Esophagus muscularis mucosa (tissue), 4 donors: ENCODE results near the gene INTS4. TPM values are rescaled to one million over a fixed set of nuclear protein-coding genes. Genes with fewer than 3 reads are reported as not detected.
A peak's percentile ranks its signal among the peaks of the same experiment; 100 is the strongest.
"Not testable (repeated sequence)": the region's sequence is repeated elsewhere in the genome, so short reads cannot be mapped to it uniquely, and the experiment has no call there.

Experiments used
- DNase-seq: peaks from one replicate; pipeline ENCODE4 v3.0.0-alpha.2; 2017; ENCODE audit errors: extremely low spot score
- H3K27ac ChIP-seq, 4 donors: fragments of 200-600 bp; sonication (generic); replicated peaks in 1 of 4; 1 replicate in 3 of 4; 2 replicates in 1 of 4; pipeline ENCODE4 v1.5.1; 2016 to 2019; ENCODE audit warnings: mild to moderate bottlenecking in 1 of 4
- H3K27me3 ChIP-seq, 4 donors: fragments of 200-600 bp; sonication (generic); one replicate each; pipeline versions ENCODE4 v1.5.1 to v1.6.0; 2016 to 2019
- H3K36me3 ChIP-seq, 4 donors: fragments of 200-600 bp; sonication (generic); one replicate each; pipeline ENCODE4 v1.5.1; 2016 to 2019
- H3K4me1 ChIP-seq, 4 donors: fragments of 200-600 bp; sonication (generic); one replicate each; pipeline ENCODE4 v1.5.1; 2016 to 2019
- H3K4me3 ChIP-seq, 4 donors: fragments of 200-600 bp; sonication (generic); 1 replicate in 2 of 4; 2 replicates in 2 of 4; pipeline ENCODE4 v1.5.1; 2016 to 2019; ENCODE audit warnings: mild to moderate bottlenecking in 4 of 4, moderate library complexity in 1 of 4
- H3K9me3 ChIP-seq, 4 donors: fragments of 200-600 bp; sonication (generic); 1 replicate in 3 of 4; 2 replicates in 1 of 4; pipeline ENCODE4 v1.5.1; 2016 to 2019
- CTCF ChIP-seq, 3 experiments: fragments of 200-600 bp in 2 of 3; fragments of 450-650 bp in 1 of 3; sonication (generic) in 2 of 3; IDR thresholded peaks; one replicate each; pipeline ENCODE4 v1.5.1; 2017 to 2019; ENCODE audit warnings: antibody characterized with exemption in 3 of 3, mild to moderate bottlenecking in 2 of 3, moderate library complexity in 1 of 3
- EP300 ChIP-seq: sonication (generic); formaldehyde crosslinking; IDR thresholded peaks from one replicate; pipeline ENCODE4 v1.6.1; 2017; ENCODE audit warnings: antibody characterized with exemption
- POLR2A ChIP-seq: fragments of 450-650 bp; IDR thresholded peaks from one replicate; pipeline ENCODE4 v1.6.1; 2017; ENCODE audit warnings: antibody characterized with exemption, moderate library complexity, mild to moderate bottlenecking, low read depth
- POLR2AphosphoS5 ChIP-seq, 2 donors: sonication (generic); formaldehyde crosslinking; IDR thresholded peaks; one replicate each; pipeline ENCODE4 v1.6.1; 2017; ENCODE audit warnings: antibody characterized with exemption in 2 of 2
- WGBS: methylation state at CpG from one replicate; pipeline ENCODE4 v1.1.5; 2018; 5-methylcytosine and 5-hydroxymethylcytosine counted together
- intact Hi-C: fragments of 100-400 bp; cut with DNase I; formaldehyde crosslinking; loops from one replicate; pipeline ENCODE4 v1.15.1; 2023
- total RNA-seq, 4 donors: library from RNA; depleted of rRNA; stranded (reverse); fragments of >200 nt; gene quantifications; one replicate each; pipeline versions ENCODE4 v1.1.0 to v1.2.1, GENCODE V29; 2016

INTS4 gene
- total RNA-seq, 4 donors from 2014 or later, result 13.3 to 34.1 (median 15.2) TPM

- Histone ChIP-seq H3K27ac (no peak overlapping the region), H3K36me3 (no peaks in the 10 kb centered on the region), H3K9me3 (no peaks in the 10 kb centered on the region), H3K4me3 (no peak overlapping the region), H3K27me3 (no peaks in the 10 kb centered on the region), H3K4me1 (peaks cover 3 to 7% (median 6%) of the 10 kb centered on the region in 4 donors)
- intact Hi-C loops, result loop anchor here (10.0 kb wide), 1 partner anchor 175 kb away; the partner anchor contains the start of genes AAMDC and RSF1
- TF ChIP-seq EP300 (no peak), POLR2AphosphoS5 (IDR thresholded peaks at IDR 0.05) (no peak), POLR2A (no peak), CTCF (IDR thresholded peaks at IDR 0.05) (no peak)
- 100% methylated on average over 1 of the region's 1 CpG for WGBS
- no peak for DNase-seq
These were observed 5.1 kb upstream of the INTS4 start for GRCh38 chr11:77999446-78000030.

GRCh38 chr11:77993902-77994301 is 566 bp downstream of the INTS4 start:
- Histone ChIP-seq H3K27me3 (no peaks in the 10 kb centered on the region), H3K27ac (peak overlapping the region; percentile 81 to 89 (median 85)), H3K9me3 (no peaks in the 10 kb centered on the region), H3K36me3 (peaks cover 0 to 24% (median 22%) of the 10 kb centered on the region in 4 donors), H3K4me3 (peak overlapping the region; percentile 59 to 78 (median 70)), H3K4me1 (peaks cover 18 to 27% (median 21%) of the 10 kb centered on the region in 4 donors)
- no peak for TF ChIP-seq POLR2A
- no peak for TF ChIP-seq EP300
- no peak for TF ChIP-seq CTCF (IDR thresholded peaks at IDR 0.05)
- no peak for TF ChIP-seq POLR2AphosphoS5 (IDR thresholded peaks at IDR 0.05)
- intact Hi-C loops, result loop anchor here (2.0 to 10.0 kb wide), 2 partner anchors 53 to 169 kb away; partner anchors contain the start of genes AAMDC and RSF1
- 10% methylated on average over 11 of the region's 11 CpGs for WGBS
- DNase-seq, result no peak

GRCh38 chr11:77990981-77991380 is 3.5 kb downstream of the INTS4 start:
- H3K4me1 ChIP-seq, result peaks cover 18 to 27% (median 21%) of the 10 kb centered on the region in 4 donors
- no peaks in the 10 kb centered on the region for H3K27me3 ChIP-seq
- peaks cover 13 to 53% (median 40%) of the 10 kb centered on the region in 4 donors for H3K36me3 ChIP-seq
- intact Hi-C loops, result loop anchor here (10.0 kb wide), 1 partner anchor 166 kb away; the partner anchor contains the start of genes AAMDC and RSF1
- TF ChIP-seq CTCF (IDR thresholded peaks at IDR 0.05) (no peak), POLR2A (no peak), POLR2AphosphoS5 (IDR thresholded peaks at IDR 0.05) (no peak), EP300 (no peak)
- no peak overlapping the region for H3K27ac ChIP-seq
- H3K4me3 ChIP-seq, result no peak overlapping the region
- no peak for DNase-seq
- H3K9me3 ChIP-seq, result no peaks in the 10 kb centered on the region
- 92% methylated on average over 5 of the region's 5 CpGs for WGBS

GRCh38 chr11:77986456-77986855 is 8.0 kb downstream of the INTS4 start:
- H3K27ac ChIP-seq, DNase-seq, H3K4me1 ChIP-seq, H3K4me3 ChIP-seq, H3K9me3 ChIP-seq, intact Hi-C loops, H3K27me3 ChIP-seq: not testable (repeated sequence)
- peaks cover 13 to 74% (median 46%) of the 10 kb centered on the region in 4 donors for H3K36me3 ChIP-seq
- 95% methylated on average over 8 of the region's 8 CpGs for WGBS

GRCh38 chr11:77981346-77981947 is 13.0 kb downstream of the INTS4 start:
- intact Hi-C loops, result no loop called here
- no peak for DNase-seq
- no peak overlapping the region for H3K4me3 ChIP-seq
- H3K27me3 ChIP-seq, result no peaks in the 10 kb centered on the region
- H3K9me3 ChIP-seq, result no peaks in the 10 kb centered on the region
- peaks cover 28 to 60% (median 41%) of the 10 kb centered on the region in 4 donors for H3K36me3 ChIP-seq
- 90% methylated on average over 2 of the region's 2 CpGs for WGBS
- TF ChIP-seq POLR2A (no peak), POLR2AphosphoS5 (IDR thresholded peaks at IDR 0.05) (no peak), EP300 (no peak), CTCF (IDR thresholded peaks at IDR 0.05) (no peak)
- no peaks in the 10 kb centered on the region for H3K4me1 ChIP-seq
- no peak overlapping the region for H3K27ac ChIP-seq
